ENCODE data around the gene ALAS1. TPM values are rescaled to one million over a fixed set of nuclear protein-coding genes. Genes with fewer than 3 reads are reported as not detected.

The ALAS1 gene
- total and polyA plus RNA-seq, 9 of the 15 experiments (the other 6 are each of a cell fraction or from before 2014, with no cell fraction given): 21.4 to 49.5 (median 34.4) TPM

DNA sequence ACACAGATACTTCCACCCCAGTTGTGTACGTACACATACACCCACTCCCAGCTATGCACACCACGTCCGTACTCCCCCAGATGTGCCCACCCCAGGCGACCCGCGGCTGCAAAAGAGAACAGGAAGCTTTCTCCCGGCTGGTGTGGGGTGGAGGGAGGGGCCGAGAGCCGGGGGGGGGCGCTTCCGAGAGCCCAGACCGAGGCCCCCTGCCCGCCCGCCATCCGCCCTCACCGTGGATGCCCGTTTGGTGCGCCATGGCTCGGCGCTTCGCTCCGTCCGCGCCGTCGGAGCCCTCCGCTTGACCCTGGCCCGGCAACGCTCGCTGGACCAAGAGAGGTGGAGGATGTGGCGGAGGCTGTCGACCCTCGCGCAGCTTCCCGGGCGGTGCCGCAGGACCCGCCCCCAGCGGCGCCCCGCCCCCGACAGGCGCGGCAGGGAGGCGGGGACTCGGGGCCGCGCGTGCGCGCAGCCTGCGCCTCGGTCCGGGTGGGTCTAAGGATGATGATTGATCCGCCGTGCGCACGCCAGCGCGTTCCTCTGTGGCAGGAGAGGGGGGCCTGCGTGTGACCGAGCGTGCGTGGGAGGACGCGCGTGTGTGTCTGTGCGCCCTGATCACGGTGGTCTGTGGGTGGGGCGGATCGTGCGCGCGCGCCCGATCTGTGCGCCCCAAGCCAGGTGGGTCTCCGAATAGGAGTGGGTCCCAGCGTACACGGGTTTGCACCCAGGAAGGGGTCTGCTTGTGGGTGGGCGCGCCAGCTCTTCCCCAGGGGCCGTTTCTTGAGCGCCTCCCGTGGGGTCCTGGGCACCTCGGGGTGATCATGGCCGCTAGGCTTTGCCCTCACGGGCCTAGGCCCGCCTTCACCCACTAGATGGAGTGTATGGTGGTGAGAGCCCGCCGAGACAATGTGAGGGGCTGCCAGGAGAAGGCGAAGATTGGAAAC, 41.1 kb downstream of the ALAS1 start, which contains the start of gene TWF2 (continued):
- TF ChIP-seq, protein P1, sequence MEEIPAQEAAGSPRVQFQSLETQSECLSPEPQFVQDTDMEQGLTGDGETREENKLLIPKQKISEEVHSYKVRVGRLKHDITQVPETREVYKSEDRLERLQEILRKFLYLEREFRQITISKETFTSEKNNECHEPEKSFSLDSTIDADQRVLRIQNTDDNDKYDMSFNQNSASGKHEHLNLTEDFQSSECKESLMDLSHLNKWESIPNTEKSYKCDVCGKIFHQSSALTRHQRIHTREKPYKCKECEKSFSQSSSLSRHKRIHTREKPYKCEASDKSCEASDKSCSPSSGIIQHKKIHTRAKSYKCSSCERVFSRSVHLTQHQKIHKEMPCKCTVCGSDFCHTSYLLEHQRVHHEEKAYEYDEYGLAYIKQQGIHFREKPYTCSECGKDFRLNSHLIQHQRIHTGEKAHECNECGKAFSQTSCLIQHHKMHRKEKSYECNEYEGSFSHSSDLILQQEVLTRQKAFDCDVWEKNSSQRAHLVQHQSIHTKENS (CRISPR knock-in tag; IDR thresholded peaks at IDR 0.05): no peak
- TF ChIP-seq CC2D1A (IDR thresholded peaks at IDR 0.05): no peak
- peak; percentile 30 for TF ChIP-seq CCNT2 (IDR thresholded peaks at IDR 0.05; ENCODE audit: borderline replicate concordance, extremely low read depth, insufficient read length, low read depth, low read length)
- no peak for TF ChIP-seq ZKSCAN8 (CRISPR knock-in tag; IDR thresholded peaks at IDR 0.05)
- TF ChIP-seq ZNF263 (CRISPR knock-in tag; IDR thresholded peaks at IDR 0.05; ENCODE audit: borderline replicate concordance): no peak
- no peak for TF ChIP-seq POLR3G (IDR thresholded peaks at IDR 0.05; ENCODE audit: extremely low read depth, insufficient read length, insufficient replicate concordance)
- TF ChIP-seq ZBTB1 (CRISPR knock-in tag; IDR thresholded peaks at IDR 0.05; ENCODE audit: borderline replicate concordance, low read depth): 0 out of 2 replicates have a peak, but pooled peaks have one; percentile 3
- TF ChIP-seq, protein P2, sequence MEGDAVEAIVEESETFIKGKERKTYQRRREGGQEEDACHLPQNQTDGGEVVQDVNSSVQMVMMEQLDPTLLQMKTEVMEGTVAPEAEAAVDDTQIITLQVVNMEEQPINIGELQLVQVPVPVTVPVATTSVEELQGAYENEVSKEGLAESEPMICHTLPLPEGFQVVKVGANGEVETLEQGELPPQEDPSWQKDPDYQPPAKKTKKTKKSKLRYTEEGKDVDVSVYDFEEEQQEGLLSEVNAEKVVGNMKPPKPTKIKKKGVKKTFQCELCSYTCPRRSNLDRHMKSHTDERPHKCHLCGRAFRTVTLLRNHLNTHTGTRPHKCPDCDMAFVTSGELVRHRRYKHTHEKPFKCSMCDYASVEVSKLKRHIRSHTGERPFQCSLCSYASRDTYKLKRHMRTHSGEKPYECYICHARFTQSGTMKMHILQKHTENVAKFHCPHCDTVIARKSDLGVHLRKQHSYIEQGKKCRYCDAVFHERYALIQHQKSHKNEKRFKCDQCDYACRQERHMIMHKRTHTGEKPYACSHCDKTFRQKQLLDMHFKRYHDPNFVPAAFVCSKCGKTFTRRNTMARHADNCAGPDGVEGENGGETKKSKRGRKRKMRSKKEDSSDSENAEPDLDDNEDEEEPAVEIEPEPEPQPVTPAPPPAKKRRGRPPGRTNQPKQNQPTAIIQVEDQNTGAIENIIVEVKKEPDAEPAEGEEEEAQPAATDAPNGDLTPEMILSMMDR (IDR thresholded peaks at IDR 0.05 in 2 of 3, conservative IDR thresholded peaks at IDR 0.05 in 1 of 3; ENCODE audit: insufficient read depth in 2 of 3, low read depth in 1 of 3, low read length in 3 of 3): peak; percentile 28 to 45 (median 30); a peak in 4 of 6 replicates
- no peak for TF ChIP-seq ARNT (IDR thresholded peaks at IDR 0.05)
- no peak for TF ChIP-seq NCOA2 (IDR thresholded peaks at IDR 0.05; ENCODE audit: partially characterized antibody in 2 of 2)
- TF ChIP-seq, protein P3, sequence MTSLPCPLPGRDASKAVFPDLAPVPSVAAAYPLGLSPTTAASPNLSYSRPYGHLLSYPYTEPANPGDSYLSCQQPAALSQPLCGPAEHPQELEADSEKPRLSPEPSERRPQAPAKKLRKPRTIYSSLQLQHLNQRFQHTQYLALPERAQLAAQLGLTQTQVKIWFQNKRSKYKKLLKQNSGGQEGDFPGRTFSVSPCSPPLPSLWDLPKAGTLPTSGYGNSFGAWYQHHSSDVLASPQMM (CRISPR knock-in tag; IDR thresholded peaks at IDR 0.05): no peak
- no peak for TF ChIP-seq NEUROD1 (IDR thresholded peaks at IDR 0.05; ENCODE audit: borderline replicate concordance, low read depth, low read length, partially characterized antibody)
- no peak for TF ChIP-seq IFI16 (CRISPR knock-in tag; IDR thresholded peaks at IDR 0.05)
- no peak for TF ChIP-seq ZNF217 (CRISPR knock-in tag; IDR thresholded peaks at IDR 0.05)
- no peak for TF ChIP-seq SIN3B (IDR thresholded peaks at IDR 0.05; ENCODE audit: low read depth)
- no peak for TF ChIP-seq EP300 (IDR thresholded peaks at IDR 0.05; ENCODE audit: low read length)
- no peak for TF ChIP-seq TCF7 (IDR thresholded peaks at IDR 0.05; ENCODE audit: borderline replicate concordance)
- TF ChIP-seq ZNF507 (tag; conservative IDR thresholded peaks at IDR 0.05): no peak
- TF ChIP-seq HNRNPL (IDR thresholded peaks at IDR 0.05; ENCODE audit: low read depth, low read length): peak; percentile 46; the same call in 1 of the 2 replicates
- TF ChIP-seq, protein P4, sequence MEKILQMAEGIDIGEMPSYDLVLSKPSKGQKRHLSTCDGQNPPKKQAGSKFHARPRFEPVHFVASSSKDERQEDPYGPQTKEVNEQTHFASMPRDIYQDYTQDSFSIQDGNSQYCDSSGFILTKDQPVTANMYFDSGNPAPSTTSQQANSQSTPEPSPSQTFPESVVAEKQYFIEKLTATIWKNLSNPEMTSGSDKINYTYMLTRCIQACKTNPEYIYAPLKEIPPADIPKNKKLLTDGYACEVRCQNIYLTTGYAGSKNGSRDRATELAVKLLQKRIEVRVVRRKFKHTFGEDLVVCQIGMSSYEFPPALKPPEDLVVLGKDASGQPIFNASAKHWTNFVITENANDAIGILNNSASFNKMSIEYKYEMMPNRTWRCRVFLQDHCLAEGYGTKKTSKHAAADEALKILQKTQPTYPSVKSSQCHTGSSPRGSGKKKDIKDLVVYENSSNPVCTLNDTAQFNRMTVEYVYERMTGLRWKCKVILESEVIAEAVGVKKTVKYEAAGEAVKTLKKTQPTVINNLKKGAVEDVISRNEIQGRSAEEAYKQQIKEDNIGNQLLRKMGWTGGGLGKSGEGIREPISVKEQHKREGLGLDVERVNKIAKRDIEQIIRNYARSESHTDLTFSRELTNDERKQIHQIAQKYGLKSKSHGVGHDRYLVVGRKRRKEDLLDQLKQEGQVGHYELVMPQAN (IDR thresholded peaks at IDR 0.05; ENCODE audit: borderline replicate concordance): peak; percentile 16; the same call in 1 of the 2 replicates

Data from K562 (cell line).